GM23248 (cell line): ENCODE results near the gene NAPA. TPM values are rescaled to one million over a fixed set of nuclear protein-coding genes. Genes with fewer than 3 reads are reported as not detected.
"Not testable (repeated sequence)": the region's sequence is repeated elsewhere in the genome, so short reads cannot be mapped to it uniquely, and the experiment has no call there.

ENCODE experiments used
- DNase-seq: peaks from one replicate; pipeline ENCODE4 v3.0.0-alpha.2; 2015
- H2AFZ ChIP-seq: fragments of 200-600 bp; sonication (generic); 2 replicates; pipeline ENCODE4 v1.6.1; 2016; ENCODE audit warnings: antibody characterized with exemption
- H3F3A ChIP-seq: fragments of 200-600 bp; sonication (generic); 2 replicates; pipeline ENCODE4 v1.6.1; 2016; ENCODE audit warnings: mild to moderate bottlenecking, antibody characterized with exemption, mixed run types; ENCODE audit not compliant: insufficient read depth
- H3K27ac ChIP-seq: fragments of 200-600 bp; sonication (generic); 2 replicates; pipeline ENCODE4 v1.5.1; 2016; ENCODE audit warnings: mild to moderate bottlenecking
- H3K27me3 ChIP-seq: fragments of 200-600 bp; sonication (generic); replicated peaks from 2 replicates; pipeline ENCODE4 v1.6.1; 2016; ENCODE audit warnings: mild to moderate bottlenecking; ENCODE audit not compliant: insufficient read depth
- H3K36me3 ChIP-seq: fragments of 200-600 bp; sonication (generic); 2 replicates; pipeline ENCODE4 v1.6.1; 2016; ENCODE audit warnings: low read depth, mild to moderate bottlenecking
- H3K4me1 ChIP-seq: fragments of 200-600 bp; sonication (generic); 2 replicates; pipeline ENCODE4 v1.6.1; 2016; ENCODE audit warnings: mild to moderate bottlenecking; ENCODE audit not compliant: insufficient read depth
- H3K4me2 ChIP-seq: fragments of 200-600 bp; sonication (generic); one replicate; pipeline ENCODE4 v1.6.1; 2016; ENCODE audit warnings: mild to moderate bottlenecking; ENCODE audit not compliant: unreplicated experiment
- H3K4me3 ChIP-seq: fragments of 200-600 bp; sonication (generic); 2 replicates; pipeline ENCODE4 v1.5.1; 2016; ENCODE audit warnings: mild to moderate bottlenecking
- H3K79me2 ChIP-seq: fragments of 200-600 bp; sonication (generic); 2 replicates; pipeline ENCODE4 v1.6.1; 2016; ENCODE audit warnings: mild to moderate bottlenecking; ENCODE audit not compliant: insufficient read depth
- H3K9ac ChIP-seq: fragments of 200-600 bp; sonication (generic); 2 replicates; pipeline ENCODE4 v1.6.1; 2016; ENCODE audit warnings: mild to moderate bottlenecking
- H3K9me2 ChIP-seq: fragments of 200-600 bp; sonication (generic); 2 replicates; pipeline ENCODE4 v1.6.1; 2016; ENCODE audit warnings: mixed run types, mild to moderate bottlenecking, moderate library complexity; ENCODE audit not compliant: insufficient read depth
- H3K9me3 ChIP-seq: fragments of 200-600 bp; sonication (generic); one replicate; pipeline ENCODE4 v1.6.1; 2017; ENCODE audit warnings: low read depth
- H4K20me1 ChIP-seq: fragments of 200-600 bp; sonication (generic); 2 replicates; pipeline ENCODE4 v1.6.0; 2016; ENCODE audit not compliant: insufficient read depth
- EZH2 ChIP-seq: fragments of 200-600 bp; sonication (generic); IDR thresholded peaks from 2 replicates; pipeline ENCODE4 v1.6.1; 2018; ENCODE audit warnings: antibody characterized with exemption, mild to moderate bottlenecking; ENCODE audit not compliant: insufficient read depth, poor library complexity, severe bottlenecking
- EZH2phosphoT487 ChIP-seq: fragments of 200-600 bp; sonication (generic); IDR thresholded peaks from 2 replicates; pipeline ENCODE4 v1.6.1; 2018; ENCODE audit warnings: antibody characterized with exemption, moderate library complexity, mild to moderate bottlenecking, low read depth; ENCODE audit not compliant: insufficient read depth
- WGBS, 2 experiments: methylation state at CpG; one replicate each; pipeline ENCODE4 v1.1.6; 2015 to 2017; ENCODE audit warnings: low lambda C conversion rate in 2 of 2, low coverage in 1 of 2; ENCODE audit errors: missing lambda C conversion rate in 2 of 2; 5-methylcytosine and 5-hydroxymethylcytosine counted together
- in situ Hi-C: fragments of 300-500 bp; cut with MboI; formaldehyde crosslinking; loops from 2 replicates; pipeline ENCODE4 v1.15.0; 2020
- polyA plus RNA-seq: library from polyadenylated mRNA; unstranded; fragments of >200 nt; fragmentation: Nextera tagmentation; extraction: Ambion mirVana; gene quantifications from 2 replicates; pipeline ENCODE4 v1.2.1, GENCODE V29; 2016
- total RNA-seq: library from RNA; depleted of rRNA; stranded (reverse); fragments of >200 nt; shearing (Covaris generic); gene quantifications from 2 replicates; pipeline ENCODE4 v1.2.3, GENCODE V29; 2014

NAPA gene
- total and polyA plus RNA-seq, 2 experiments from 2014 or later, result 94.1 to 183 TPM

DNA sequence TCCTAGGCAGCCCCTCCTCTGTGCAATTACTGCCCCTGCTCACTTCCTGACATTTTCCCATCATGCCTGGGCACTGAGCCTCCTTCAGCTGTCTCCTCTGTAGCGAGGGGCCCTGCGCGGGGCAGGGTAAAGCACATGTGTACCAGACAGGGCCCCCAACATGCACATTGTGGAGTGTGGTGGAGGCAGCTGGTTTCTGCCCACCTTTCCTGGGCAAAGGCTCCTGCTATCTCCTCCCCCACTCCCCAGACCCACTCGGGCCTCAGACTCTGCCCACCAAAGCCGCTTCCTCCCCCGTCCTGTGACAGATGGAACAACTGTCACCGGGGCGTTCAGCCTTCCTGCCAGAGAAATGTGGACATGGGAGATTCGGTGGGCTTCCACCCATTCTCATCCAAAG is 28.0 kb downstream of the NAPA start:
- in situ Hi-C loops, result no loop called here
- TF ChIP-seq EZH2phosphoT487, result no peak
- no peak for TF ChIP-seq EZH2
- no peak overlapping the region for H3K4me3 ChIP-seq
- H3K79me2 ChIP-seq, result no peaks in the 10 kb centered on the region
- H3K27ac ChIP-seq, result no peak overlapping the region
- H3K9me3 ChIP-seq, result no peaks in the 10 kb centered on the region
- no peak for DNase-seq
- H3K4me2 ChIP-seq, result no peak overlapping the region
- no peak overlapping the region for H2AFZ ChIP-seq
- no peak overlapping the region for H3K9ac ChIP-seq
- no peaks in the 10 kb centered on the region for H4K20me1 ChIP-seq
- H3F3A ChIP-seq, result 0 out of 2 replicates have a peak, but pooled peaks cover 7% of the 10 kb centered on the region
- H3K27me3 ChIP-seq, result no peaks in the 10 kb centered on the region
- H3K9me2 ChIP-seq, result no peaks in the 10 kb centered on the region
- peaks cover 6% of the 10 kb centered on the region; the same call in 1 of the 2 replicates for H3K36me3 ChIP-seq
- 68 to 74% methylated on average over 8 to 9 of the region's 9 CpGs for WGBS, 2 experiments
- peaks cover 3% of the 10 kb centered on the region; the same call in 1 of the 2 replicates for H3K4me1 ChIP-seq

- H4K20me1 ChIP-seq, H3K4me2 ChIP-seq, H2AFZ ChIP-seq, H3K79me2 ChIP-seq, H3K9ac ChIP-seq, DNase-seq, H3F3A ChIP-seq, H3K27ac ChIP-seq, H3K36me3 ChIP-seq, in situ Hi-C loops, H3K4me3 ChIP-seq, H3K9me3 ChIP-seq, H3K9me2 ChIP-seq, H3K4me1 ChIP-seq, H3K27me3 ChIP-seq: not testable (repeated sequence)
- WGBS, 2 experiments, result 89 to 92% methylated on average over 13 of the region's 13 CpGs
Observed at GRCh38 chr19:47486220-47486619, 28.6 kb downstream of the NAPA start.

- Histone ChIP-seq H3K9me3 (no peaks in the 10 kb centered on the region), H3K4me3 (peak overlapping the region; percentile 92; the same call in 1 of the 2 replicates), H3K27me3 (no peaks in the 10 kb centered on the region), H3K9ac (peak overlapping the region; percentile 95; the same call in 1 of the 2 replicates), H3K9me2 (no peaks in the 10 kb centered on the region), H3K27ac (no peak overlapping the region), H3F3A (0 out of 2 replicates have a peak, but pooled peaks cover 7% of the 10 kb centered on the region), H2AFZ (no peak overlapping the region), H3K4me1 (peaks cover 3% of the 10 kb centered on the region; the same call in 1 of the 2 replicates), H3K79me2 (no peaks in the 10 kb centered on the region), H3K4me2 (peak overlapping the region; percentile 96), H3K36me3 (peaks cover 6% of the 10 kb centered on the region; the same call in 1 of the 2 replicates), H4K20me1 (no peaks in the 10 kb centered on the region)
- no peak for TF ChIP-seq EZH2
- TF ChIP-seq EZH2phosphoT487, result no peak
- 87 to 90% methylated on average over 6 of the region's 6 CpGs for WGBS, 2 experiments
- no peak for DNase-seq
- in situ Hi-C loops, result no loop called here
Observed at GRCh38 chr19:47485210-47485609, 29.7 kb downstream of the NAPA start.

- H3K4me1 ChIP-seq, result peaks cover 3% of the 10 kb centered on the region; the same call in 1 of the 2 replicates
- peak; percentile 95 for DNase-seq
- peak within 1 kb of the TSS; percentile 92 for H3K4me3 ChIP-seq
- H3K9ac ChIP-seq, result peak within 1 kb of the TSS; percentile 95
- 0 out of 2 replicates have a peak, but pooled peaks cover 6% of the 10 kb centered on the region for H3K36me3 ChIP-seq
- peak within 1 kb of the TSS; percentile 96 for H3K4me2 ChIP-seq
- peak within 1 kb of the TSS; percentile 78 for H3K27ac ChIP-seq
- H4K20me1 ChIP-seq, result no peaks in the 10 kb centered on the region
- no peaks in the 10 kb centered on the region for H3K9me2 ChIP-seq
- in situ Hi-C loops, result no loop called here
- peak within 1 kb of the TSS; percentile 96 for H2AFZ ChIP-seq
- H3K9me3 ChIP-seq, result no peaks in the 10 kb centered on the region
- H3F3A ChIP-seq, result 0 out of 2 replicates have a peak, but pooled peaks cover 7% of the 10 kb centered on the region
- no peaks in the 10 kb centered on the region for H3K27me3 ChIP-seq
- 1 to 2% methylated on average over 40 to 55 of the region's 57 CpGs for WGBS, 2 experiments
- no peaks in the 10 kb centered on the region for H3K79me2 ChIP-seq
- TF ChIP-seq EZH2 (no peak), EZH2phosphoT487 (no peak)
Observed at GRCh38 chr19:47483800-47484690, 30.8 kb downstream of the NAPA start, which contains the start of gene KPTN. Gene KPTN (minus strand): TSS chr19:47484219. CDS start chr19:47484160, 59 bp downstream.
